Prostate gland (tissue), 2 donors: ENCODE measurements around the gene ITPKB.

ENCODE experiments used
- CTCF ChIP-seq, 4 experiments: fragments of 200-600 bp in 2 of 4; fragments of 450-650 bp in 2 of 4; sonication (generic) in 2 of 4; IDR thresholded peaks; 1 replicate in 3 of 4; 2 replicates in 1 of 4; pipeline ENCODE4 v1.5.1; 2016 to 2019; ENCODE audit warnings: antibody characterized with exemption in 4 of 4, mild to moderate bottlenecking in 2 of 4, moderate library complexity in 2 of 4
- POLR2A ChIP-seq: fragments of 450-650 bp; IDR thresholded peaks from one replicate; pipeline ENCODE4 v1.6.1; 2016; ENCODE audit warnings: antibody characterized with exemption, mild to moderate bottlenecking
- POLR2AphosphoS5 ChIP-seq: sonication (generic); formaldehyde crosslinking; IDR thresholded peaks from one replicate; pipeline ENCODE4 v1.6.1; 2017; ENCODE audit warnings: antibody characterized with exemption

- TF ChIP-seq POLR2AphosphoS5 (no peak), CTCF (IDR thresholded peaks at IDR 0.05) (no peak), POLR2A (no peak)
Measured at GRCh38 chr1:226722240-226722900, 16.7 kb downstream of the ITPKB start.
